GM23248 (cell line): ENCODE results near the gene ARL6IP5. TPM values are rescaled to one million over a fixed set of nuclear protein-coding genes. Genes with fewer than 3 reads are reported as not detected.

Experiments used
- DNase-seq: peaks from one replicate; pipeline ENCODE4 v3.0.0-alpha.2; 2015
- H2AFZ ChIP-seq: fragments of 200-600 bp; sonication (generic); 2 replicates; pipeline ENCODE4 v1.6.1; 2016; ENCODE audit warnings: antibody characterized with exemption
- H3F3A ChIP-seq: fragments of 200-600 bp; sonication (generic); 2 replicates; pipeline ENCODE4 v1.6.1; 2016; ENCODE audit warnings: mild to moderate bottlenecking, antibody characterized with exemption, mixed run types; ENCODE audit not compliant: insufficient read depth
- H3K27ac ChIP-seq: fragments of 200-600 bp; sonication (generic); 2 replicates; pipeline ENCODE4 v1.5.1; 2016; ENCODE audit warnings: mild to moderate bottlenecking
- H3K27me3 ChIP-seq: fragments of 200-600 bp; sonication (generic); replicated peaks from 2 replicates; pipeline ENCODE4 v1.6.1; 2016; ENCODE audit warnings: mild to moderate bottlenecking; ENCODE audit not compliant: insufficient read depth
- H3K36me3 ChIP-seq: fragments of 200-600 bp; sonication (generic); 2 replicates; pipeline ENCODE4 v1.6.1; 2016; ENCODE audit warnings: low read depth, mild to moderate bottlenecking
- H3K4me1 ChIP-seq: fragments of 200-600 bp; sonication (generic); 2 replicates; pipeline ENCODE4 v1.6.1; 2016; ENCODE audit warnings: mild to moderate bottlenecking; ENCODE audit not compliant: insufficient read depth
- H3K4me2 ChIP-seq: fragments of 200-600 bp; sonication (generic); one replicate; pipeline ENCODE4 v1.6.1; 2016; ENCODE audit warnings: mild to moderate bottlenecking; ENCODE audit not compliant: unreplicated experiment
- H3K4me3 ChIP-seq: fragments of 200-600 bp; sonication (generic); 2 replicates; pipeline ENCODE4 v1.5.1; 2016; ENCODE audit warnings: mild to moderate bottlenecking
- H3K79me2 ChIP-seq: fragments of 200-600 bp; sonication (generic); 2 replicates; pipeline ENCODE4 v1.6.1; 2016; ENCODE audit warnings: mild to moderate bottlenecking; ENCODE audit not compliant: insufficient read depth
- H3K9ac ChIP-seq: fragments of 200-600 bp; sonication (generic); 2 replicates; pipeline ENCODE4 v1.6.1; 2016; ENCODE audit warnings: mild to moderate bottlenecking
- H3K9me2 ChIP-seq: fragments of 200-600 bp; sonication (generic); 2 replicates; pipeline ENCODE4 v1.6.1; 2016; ENCODE audit warnings: mixed run types, mild to moderate bottlenecking, moderate library complexity; ENCODE audit not compliant: insufficient read depth
- H3K9me3 ChIP-seq: fragments of 200-600 bp; sonication (generic); one replicate; pipeline ENCODE4 v1.6.1; 2017; ENCODE audit warnings: low read depth
- H4K20me1 ChIP-seq: fragments of 200-600 bp; sonication (generic); 2 replicates; pipeline ENCODE4 v1.6.0; 2016; ENCODE audit not compliant: insufficient read depth
- EZH2 ChIP-seq: fragments of 200-600 bp; sonication (generic); IDR thresholded peaks from 2 replicates; pipeline ENCODE4 v1.6.1; 2018; ENCODE audit warnings: antibody characterized with exemption, mild to moderate bottlenecking; ENCODE audit not compliant: insufficient read depth, poor library complexity, severe bottlenecking
- EZH2phosphoT487 ChIP-seq: fragments of 200-600 bp; sonication (generic); IDR thresholded peaks from 2 replicates; pipeline ENCODE4 v1.6.1; 2018; ENCODE audit warnings: antibody characterized with exemption, moderate library complexity, mild to moderate bottlenecking, low read depth; ENCODE audit not compliant: insufficient read depth
- WGBS, 2 experiments: methylation state at CpG; one replicate each; pipeline ENCODE4 v1.1.6; 2015 to 2017; ENCODE audit warnings: low lambda C conversion rate in 2 of 2, low coverage in 1 of 2; ENCODE audit errors: missing lambda C conversion rate in 2 of 2; 5-methylcytosine and 5-hydroxymethylcytosine counted together
- in situ Hi-C: fragments of 300-500 bp; cut with MboI; formaldehyde crosslinking; loops from 2 replicates; pipeline ENCODE4 v1.15.0; 2020
- polyA plus RNA-seq: library from polyadenylated mRNA; unstranded; fragments of >200 nt; fragmentation: Nextera tagmentation; extraction: Ambion mirVana; gene quantifications from 2 replicates; pipeline ENCODE4 v1.2.1, GENCODE V29; 2016
- total RNA-seq: library from RNA; depleted of rRNA; stranded (reverse); fragments of >200 nt; shearing (Covaris generic); gene quantifications from 2 replicates; pipeline ENCODE4 v1.2.3, GENCODE V29; 2014

ARL6IP5 gene
- total and polyA plus RNA-seq, 2 experiments from 2014 or later = 98.7 to 178 TPM

DNA sequence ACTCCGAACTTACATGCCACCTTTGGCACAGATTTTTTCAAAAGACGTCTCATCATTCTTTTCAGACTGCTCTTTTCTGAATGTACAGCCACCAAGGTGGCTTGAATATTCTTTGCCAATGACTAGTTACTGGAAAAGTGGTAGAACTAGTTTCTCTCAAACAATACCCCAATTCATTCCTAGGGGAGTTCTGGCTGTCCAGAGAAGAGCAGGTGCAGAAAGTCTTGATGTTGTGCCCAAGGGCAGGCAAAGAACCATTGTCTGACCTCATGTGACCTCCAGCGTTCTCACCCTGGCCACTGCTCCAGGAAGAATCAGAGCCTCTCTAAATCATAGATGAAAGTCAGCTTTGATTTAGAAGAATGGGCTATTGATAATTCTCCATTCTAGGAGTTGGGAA is 32.2 kb downstream of the ARL6IP5 start:
- H3K27ac ChIP-seq = no peak overlapping the region
- no peaks in the 10 kb centered on the region for H4K20me1 ChIP-seq
- DNase-seq = no peak
- in situ Hi-C loops = no loop called here
- H3K4me3 ChIP-seq = no peak overlapping the region
- H3K9ac ChIP-seq = no peak overlapping the region
- H3K9me3 ChIP-seq = no peaks in the 10 kb centered on the region
- no peak overlapping the region for H2AFZ ChIP-seq
- WGBS, 2 experiments = 83 to 86% methylated on average over 3 of the region's 3 CpGs
- peaks cover 8% of the 10 kb centered on the region; the same call in 1 of the 2 replicates for H3K4me1 ChIP-seq
- no peaks in the 10 kb centered on the region for H3K79me2 ChIP-seq
- H3K36me3 ChIP-seq = no peaks in the 10 kb centered on the region
- H3K9me2 ChIP-seq = no peaks in the 10 kb centered on the region
- H3F3A ChIP-seq = peaks cover 12% of the 10 kb centered on the region
- H3K27me3 ChIP-seq = no peaks in the 10 kb centered on the region; the same call in 1 of the 2 replicates
- no peak overlapping the region for H3K4me2 ChIP-seq
- TF ChIP-seq EZH2phosphoT487 = no peak
- no peak for TF ChIP-seq EZH2

DNA sequence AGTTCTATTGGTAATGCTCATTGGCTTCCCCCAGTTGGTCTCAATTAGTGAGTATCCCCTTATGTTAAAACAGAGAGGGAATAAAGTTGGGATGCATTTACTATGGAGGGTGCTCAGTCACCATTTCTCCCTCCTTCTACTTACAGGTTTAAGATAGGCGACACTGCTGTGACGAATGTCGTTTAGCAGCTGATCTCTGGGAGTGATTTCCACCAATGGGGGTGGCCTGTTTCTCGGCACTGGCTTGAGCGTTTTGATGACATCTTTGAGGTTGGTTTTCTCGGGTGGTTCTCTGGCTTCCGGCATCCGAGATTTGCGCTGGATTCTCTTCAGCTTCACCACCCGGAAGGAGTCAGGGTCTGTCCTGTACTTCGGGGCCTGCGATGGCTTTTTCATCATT is 33.8 kb downstream of the ARL6IP5 start:
- H3K9me2 ChIP-seq = no peaks in the 10 kb centered on the region
- peaks cover 5% of the 10 kb centered on the region for H3F3A ChIP-seq
- H3K36me3 ChIP-seq = no peaks in the 10 kb centered on the region
- in situ Hi-C loops = no loop called here
- no peak overlapping the region for H3K4me2 ChIP-seq
- TF ChIP-seq EZH2 (no peak), EZH2phosphoT487 (no peak)
- H3K9ac ChIP-seq = no peak overlapping the region
- H3K79me2 ChIP-seq = no peaks in the 10 kb centered on the region
- no peak for DNase-seq
- H3K27me3 ChIP-seq = no peaks in the 10 kb centered on the region; the same call in 1 of the 2 replicates
- H3K27ac ChIP-seq = no peak overlapping the region
- no peak overlapping the region for H3K4me3 ChIP-seq
- H4K20me1 ChIP-seq = no peaks in the 10 kb centered on the region
- H3K9me3 ChIP-seq = no peaks in the 10 kb centered on the region
- no peak overlapping the region for H2AFZ ChIP-seq
- H3K4me1 ChIP-seq = peaks cover 8% of the 10 kb centered on the region; the same call in 1 of the 2 replicates
- WGBS, 2 experiments = 92 to 94% methylated on average over 12 of the region's 12 CpGs

DNA sequence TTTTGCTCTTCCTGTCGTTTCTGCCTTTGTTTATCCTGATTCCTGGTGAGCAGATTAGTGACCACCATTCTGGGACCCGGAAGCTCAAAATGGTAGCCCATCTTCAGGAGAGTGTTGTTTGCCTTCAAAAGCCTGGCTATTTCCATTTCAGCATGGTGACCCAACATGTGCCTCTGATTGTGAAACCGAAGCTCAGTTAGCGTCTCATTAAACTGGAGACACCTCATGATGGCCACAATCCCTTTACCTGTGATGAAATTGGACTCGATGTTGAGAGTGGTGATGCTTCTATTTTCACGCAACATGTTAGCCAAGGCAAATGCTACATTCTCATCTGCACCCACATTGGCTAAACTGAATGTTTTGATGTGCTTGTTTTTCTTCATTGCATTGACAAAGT is 34.4 kb downstream of the ARL6IP5 start:
- no peak overlapping the region for H2AFZ ChIP-seq
- no peaks in the 10 kb centered on the region for H3K9me2 ChIP-seq
- no peak for DNase-seq
- H4K20me1 ChIP-seq = no peaks in the 10 kb centered on the region
- H3K79me2 ChIP-seq = no peaks in the 10 kb centered on the region
- peaks cover 8% of the 10 kb centered on the region; the same call in 1 of the 2 replicates for H3K4me1 ChIP-seq
- H3K36me3 ChIP-seq = no peaks in the 10 kb centered on the region
- H3K9me3 ChIP-seq = no peaks in the 10 kb centered on the region
- no peaks in the 10 kb centered on the region for H3F3A ChIP-seq
- WGBS, 2 experiments = 86 to 92% methylated on average over 6 of the region's 6 CpGs
- H3K9ac ChIP-seq = no peak overlapping the region
- H3K4me3 ChIP-seq = no peak overlapping the region
- H3K4me2 ChIP-seq = no peak overlapping the region
- H3K27me3 ChIP-seq = no peaks in the 10 kb centered on the region; the same call in 1 of the 2 replicates
- TF ChIP-seq EZH2 (no peak), EZH2phosphoT487 (no peak)
- in situ Hi-C loops = no loop called here
- H3K27ac ChIP-seq = no peak overlapping the region

DNA sequence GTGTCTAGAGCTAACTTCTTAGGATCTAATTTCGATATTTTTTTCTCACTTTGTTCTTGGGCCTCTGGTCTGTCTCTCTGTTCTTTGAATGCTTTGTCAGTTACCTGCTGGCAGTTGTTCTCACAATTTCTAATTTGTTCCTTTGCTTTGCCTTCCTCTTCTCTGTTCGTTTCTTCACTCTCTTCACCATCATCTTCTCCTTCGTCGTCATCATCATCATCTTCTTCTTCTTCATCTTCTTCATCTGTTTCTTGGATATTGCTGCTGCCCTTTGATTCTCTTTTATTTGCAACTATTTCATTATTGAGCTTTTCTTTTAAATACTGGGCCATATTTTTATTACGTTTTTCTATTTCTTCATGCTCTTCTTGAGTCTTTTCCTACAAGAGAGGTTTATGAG is 34.9 kb downstream of the ARL6IP5 start:
- no peak overlapping the region for H3K4me3 ChIP-seq
- no peaks in the 10 kb centered on the region for H3K9me3 ChIP-seq
- no peak overlapping the region for H2AFZ ChIP-seq
- H3K9me2 ChIP-seq = no peaks in the 10 kb centered on the region
- no peaks in the 10 kb centered on the region for H3K79me2 ChIP-seq
- H3K4me2 ChIP-seq = no peak overlapping the region
- DNase-seq = no peak
- no peaks in the 10 kb centered on the region for H4K20me1 ChIP-seq
- no peak overlapping the region for H3K9ac ChIP-seq
- H3K4me1 ChIP-seq = peaks cover 8% of the 10 kb centered on the region; the same call in 1 of the 2 replicates
- in situ Hi-C loops = no loop called here
- 81 to 88% methylated on average over 5 of the region's 5 CpGs for WGBS, 2 experiments
- TF ChIP-seq EZH2phosphoT487 (no peak), EZH2 (no peak)
- H3F3A ChIP-seq = no peaks in the 10 kb centered on the region
- H3K36me3 ChIP-seq = no peaks in the 10 kb centered on the region
- no peaks in the 10 kb centered on the region; the same call in 1 of the 2 replicates for H3K27me3 ChIP-seq
- no peak overlapping the region for H3K27ac ChIP-seq
